Neural cell (in vitro differentiated cells): ENCODE results near the gene BRINP2.

ENCODE experiments used
- CTCF ChIP-seq: fragments of 450-650 bp; IDR thresholded peaks from 2 replicates; pipeline ENCODE4 v1.5.1; 2014; ENCODE audit warnings: antibody characterized with exemption, mild to moderate bottlenecking, moderate library complexity; ENCODE audit not compliant: poor library complexity, severe bottlenecking
- EP300 ChIP-seq: fragments of 450-650 bp; conservative IDR thresholded peaks from 2 replicates; pipeline ENCODE4 v1.6.1; 2014; ENCODE audit warnings: antibody characterized with exemption, mild to moderate bottlenecking, moderate library complexity; ENCODE audit not compliant: poor library complexity, severe bottlenecking
- EZH2 ChIP-seq: fragments of 200-600, 300-800 bp; shearing (Covaris generic), sonication (generic); IDR thresholded peaks from 2 replicates; pipeline ENCODE4 v1.6.1; 2014; ENCODE audit warnings: antibody characterized with exemption, low read length, borderline replicate concordance, mild to moderate bottlenecking; ENCODE audit not compliant: insufficient read depth, poor library complexity, severe bottlenecking
- MXI1 ChIP-seq: fragments of 450-650 bp; conservative IDR thresholded peaks from 2 replicates; pipeline ENCODE4 v1.6.1; 2014; ENCODE audit warnings: antibody characterized with exemption, mild to moderate bottlenecking; ENCODE audit not compliant: poor library complexity, severe bottlenecking
- POLR2AphosphoS5 ChIP-seq: IDR thresholded peaks from 2 replicates; pipeline ENCODE4 v1.6.1; 2012
- RAD21 ChIP-seq: fragments of 450-650 bp; conservative IDR thresholded peaks from 2 replicates; pipeline ENCODE4 v1.6.1; 2014; ENCODE audit warnings: antibody characterized with exemption, mild to moderate bottlenecking, moderate library complexity
- SMC3 ChIP-seq: fragments of 450-650 bp; conservative IDR thresholded peaks from 2 replicates; pipeline ENCODE4 v1.6.1; 2014; ENCODE audit warnings: antibody characterized with exemption, mild to moderate bottlenecking, moderate library complexity; ENCODE audit not compliant: poor library complexity
- TAF1 ChIP-seq: IDR thresholded peaks from 2 replicates; pipeline ENCODE4 v1.6.1; 2012; ENCODE audit warnings: low read depth

- TF ChIP-seq EP300 (no peak), CTCF (no peak), EZH2 (no peak), SMC3 (no peak), POLR2AphosphoS5 (no peak), RAD21 (no peak), MXI1 (no peak), TAF1 (no peak)
These were observed 108.0 kb downstream of the BRINP2 start for GRCh38 chr1:177278626-177279390.
